Stimulated activated CD4-positive, alpha-beta T cell treated with anti-CD3 and anti-CD28 coated beads, Interleukin-4, amount 100 ng/mL, for 24 hours (primary cell): ENCODE data around the gene C1orf159.

Experiments used
- DNase-seq: peaks from one replicate; pipeline ENCODE4 v3.0.0-alpha.2; 2020

Gene C1orf159

GRCh38 chr1:1033009-1033587 is 82.8 kb downstream of the C1orf159 start:
- peak; percentile 92 for DNase-seq

GRCh38 chr1:1032424-1032823 is 83.5 kb downstream of the C1orf159 start:
- no peak for DNase-seq
